Transverse colon (tissue), 4 donors: ENCODE measurements around the gene TOP2B. TPM values are rescaled to one million over a fixed set of nuclear protein-coding genes. Genes with fewer than 3 reads are reported as not detected.

Experiments
- DNase-seq: peaks from one replicate; pipeline ENCODE4 v3.0.0-alpha.2; 2019
- H3K27ac ChIP-seq, 4 donors: fragments of 200-600 bp; sonication (generic); 2 replicates each; pipeline ENCODE4 v1.5.1; 2016 to 2018; ENCODE audit warnings: inconsistent platforms in 4 of 4
- H3K27me3 ChIP-seq: fragments of 200-600 bp; sonication (generic); 2 replicates; pipeline ENCODE4 v1.5.1; 2017; ENCODE audit warnings: inconsistent platforms
- H3K36me3 ChIP-seq, 4 donors: fragments of 200-600 bp; sonication (generic); 2 replicates each; pipeline ENCODE4 v1.5.1; 2017 to 2019; ENCODE audit warnings: inconsistent platforms in 4 of 4
- H3K4me1 ChIP-seq, 4 donors: fragments of 200-600 bp; sonication (generic); 2 replicates each; pipeline ENCODE4 v1.5.1; 2017 to 2020; ENCODE audit warnings: inconsistent platforms in 4 of 4
- H3K4me3 ChIP-seq, 4 donors: fragments of 200-600 bp; sonication (generic); 1 replicate in 1 of 4; 2 replicates in 3 of 4; pipeline versions ENCODE4 v1.5.1 to v1.6.1; 2017 to 2019; ENCODE audit warnings: inconsistent platforms in 4 of 4
- H3K9me3 ChIP-seq, 2 donors: fragments of 200-600 bp; sonication (generic); 2 replicates each; pipeline ENCODE4 v1.5.1; 2017 to 2019; ENCODE audit warnings: inconsistent platforms in 2 of 2
- EP300 ChIP-seq: sonication (generic); formaldehyde crosslinking; IDR thresholded peaks from one replicate; pipeline ENCODE4 v1.6.1; 2017; ENCODE audit warnings: antibody characterized with exemption, low read depth
- POLR2A ChIP-seq: fragments of 450-650 bp; IDR thresholded peaks from one replicate; pipeline ENCODE4 v1.6.1; 2016; ENCODE audit warnings: antibody characterized with exemption, mild to moderate bottlenecking, moderate library complexity
- POLR2AphosphoS5 ChIP-seq, 3 donors: sonication (generic); formaldehyde crosslinking; IDR thresholded peaks; one replicate each; pipeline ENCODE4 v1.6.1; 2016; ENCODE audit warnings: antibody characterized with exemption in 3 of 3
- WGBS, 2 donors: methylation state at CpG; one replicate each; pipeline ENCODE4 v1.1.5; 2018; ENCODE audit warnings: low coverage in 1 of 2; 5-methylcytosine and 5-hydroxymethylcytosine counted together
- in situ Hi-C, 4 donors: fragments of 200-750 bp; cut with MboI; loops; one replicate each; pipeline versions ENCODE4 v1.15.0 to v1.15.1; 2017; ENCODE audit warnings: low sequenced_read_pairs in 3 of 4, low pct_ligation_motif_present in 1 of 4, low pct_unique_long_range_greater_than_20kb in 1 of 4
- intact Hi-C: fragments of 100-400 bp; cut with DNase I; formaldehyde crosslinking; loops from one replicate; pipeline ENCODE4 v1.15.1; 2023; ENCODE audit warnings: low total_unique reads
- total RNA-seq, 4 donors: library from RNA; depleted of rRNA; stranded (reverse); fragments of >200 nt; gene quantifications; one replicate each; pipeline ENCODE4 v1.1.0, GENCODE V29; 2016
- TF ChIP-seq, protein P1 (sequence below), 5 experiments: fragments of 200-600 bp in 3 of 5; fragments of 450-650 bp in 2 of 5; sonication (generic) in 3 of 5; IDR thresholded peaks; 1 replicate in 2 of 5; 2 replicates in 3 of 5; pipeline ENCODE4 v1.5.1; 2016 to 2017; ENCODE audit warnings: antibody characterized with exemption in 5 of 5, inconsistent platforms in 3 of 5, mild to moderate bottlenecking in 2 of 5, moderate library complexity in 1 of 5

The TOP2B gene
- total RNA-seq, 4 donors from 2014 or later: 37.4 to 104 (median 71.5) TPM

DNA sequence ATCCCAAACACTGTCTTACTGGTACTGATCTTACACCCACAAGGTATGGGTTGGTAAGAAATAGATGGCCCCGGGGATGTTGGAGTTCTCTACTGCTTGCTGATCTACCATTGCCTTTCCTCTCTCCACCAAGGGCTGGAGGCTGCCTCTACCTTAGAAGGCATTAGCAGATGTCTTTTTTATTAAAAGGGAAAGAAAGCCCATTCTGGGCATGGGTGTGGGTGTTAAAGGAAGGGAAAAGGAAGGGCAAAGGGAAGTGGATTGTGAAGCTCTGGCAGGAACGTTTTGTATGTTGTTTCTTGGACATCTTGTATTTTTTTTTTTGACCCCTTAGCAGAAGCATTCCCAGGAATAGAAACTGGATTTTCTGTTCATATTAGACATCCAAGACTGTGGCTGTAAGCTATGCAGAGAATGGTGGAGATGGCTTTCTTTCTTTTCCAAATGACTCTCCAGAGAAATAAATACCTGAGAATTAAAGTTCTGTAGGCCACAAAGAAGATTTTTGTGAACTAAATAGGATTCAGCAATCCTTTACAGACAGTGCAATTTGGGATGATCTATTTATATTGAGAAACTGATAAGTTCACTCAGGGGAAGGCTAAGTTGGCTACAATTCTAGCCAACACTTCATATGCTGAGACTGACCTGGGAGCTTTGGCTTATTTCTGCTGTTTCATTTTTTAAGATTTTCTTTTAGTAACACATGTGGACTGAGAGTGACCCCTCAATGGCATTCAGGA, 108.8 kb downstream of the TOP2B start:
- H3K27me3 ChIP-seq: no peaks in the 10 kb centered on the region
- H3K4me3 ChIP-seq: no peak overlapping the region
- H3K27ac ChIP-seq: no peak overlapping the region
- in situ Hi-C loops: no loop called here
- no peaks in the 10 kb centered on the region for H3K9me3 ChIP-seq
- no peaks in the 10 kb centered on the region for H3K36me3 ChIP-seq
- intact Hi-C loops: no loop called here
- no peak for DNase-seq
- peaks cover 0 to 4% (median 0%) of the 10 kb centered on the region in 4 donors for H3K4me1 ChIP-seq
- WGBS, 2 donors: 53 to 59% methylated on average over 2 of the region's 2 CpGs
- TF ChIP-seq POLR2A (no peak), EP300 (no peak), POLR2AphosphoS5 (IDR thresholded peaks at IDR 0.05) (no peak)
- TF ChIP-seq, protein P1, sequence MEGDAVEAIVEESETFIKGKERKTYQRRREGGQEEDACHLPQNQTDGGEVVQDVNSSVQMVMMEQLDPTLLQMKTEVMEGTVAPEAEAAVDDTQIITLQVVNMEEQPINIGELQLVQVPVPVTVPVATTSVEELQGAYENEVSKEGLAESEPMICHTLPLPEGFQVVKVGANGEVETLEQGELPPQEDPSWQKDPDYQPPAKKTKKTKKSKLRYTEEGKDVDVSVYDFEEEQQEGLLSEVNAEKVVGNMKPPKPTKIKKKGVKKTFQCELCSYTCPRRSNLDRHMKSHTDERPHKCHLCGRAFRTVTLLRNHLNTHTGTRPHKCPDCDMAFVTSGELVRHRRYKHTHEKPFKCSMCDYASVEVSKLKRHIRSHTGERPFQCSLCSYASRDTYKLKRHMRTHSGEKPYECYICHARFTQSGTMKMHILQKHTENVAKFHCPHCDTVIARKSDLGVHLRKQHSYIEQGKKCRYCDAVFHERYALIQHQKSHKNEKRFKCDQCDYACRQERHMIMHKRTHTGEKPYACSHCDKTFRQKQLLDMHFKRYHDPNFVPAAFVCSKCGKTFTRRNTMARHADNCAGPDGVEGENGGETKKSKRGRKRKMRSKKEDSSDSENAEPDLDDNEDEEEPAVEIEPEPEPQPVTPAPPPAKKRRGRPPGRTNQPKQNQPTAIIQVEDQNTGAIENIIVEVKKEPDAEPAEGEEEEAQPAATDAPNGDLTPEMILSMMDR (IDR thresholded peaks at IDR 0.05): no peak

DNA sequence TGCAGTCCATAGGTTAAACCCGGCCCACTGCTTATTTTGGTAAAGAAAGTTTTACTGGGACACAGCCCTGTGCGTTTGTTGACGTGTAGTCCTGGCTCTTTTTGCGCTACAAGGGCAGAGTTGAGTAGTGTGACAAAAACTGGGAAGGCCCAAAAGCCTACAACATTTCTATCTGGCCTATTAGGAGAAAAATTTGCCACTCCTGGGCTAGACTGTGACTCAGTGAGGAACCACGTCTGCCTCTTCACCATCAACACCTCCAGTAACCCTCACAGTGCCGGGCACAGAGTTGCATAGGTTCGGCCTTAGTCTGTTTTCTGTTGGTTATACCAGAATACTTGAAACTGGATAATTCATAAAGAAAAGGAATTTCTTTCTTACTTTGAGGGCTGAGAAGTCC, 110.3 kb downstream of the TOP2B start:
- TF ChIP-seq EP300 (no peak), POLR2AphosphoS5 (IDR thresholded peaks at IDR 0.05) (no peak), POLR2A (no peak)
- TF ChIP-seq, protein P1 (IDR thresholded peaks at IDR 0.05): no peak
- intact Hi-C loops (no loop called here), in situ Hi-C loops (no loop called here)
- Histone ChIP-seq H3K4me1 (peaks cover 0 to 4% (median 0%) of the 10 kb centered on the region in 4 donors), H3K9me3 (no peaks in the 10 kb centered on the region), H3K36me3 (no peaks in the 10 kb centered on the region), H3K4me3 (no peak overlapping the region), H3K27me3 (no peaks in the 10 kb centered on the region), H3K27ac (no peak overlapping the region)
- no peak for DNase-seq
- 89 to 90% methylated on average over 7 of the region's 7 CpGs for WGBS, 2 donors

- intact Hi-C loops: no loop called here
- TF ChIP-seq POLR2AphosphoS5 (IDR thresholded peaks at IDR 0.05) (no peak), POLR2A (no peak), EP300 (no peak)
- TF ChIP-seq, protein P1 (IDR thresholded peaks at IDR 0.05): no peak
- no peak for DNase-seq
- Histone ChIP-seq H3K27me3 (no peaks in the 10 kb centered on the region), H3K4me1 (peaks cover 0 to under 1% (median 0%) of the 10 kb centered on the region in 4 donors), H3K9me3 (no peaks in the 10 kb centered on the region), H3K4me3 (no peak overlapping the region), H3K27ac (no peak overlapping the region), H3K36me3 (no peaks in the 10 kb centered on the region)
- in situ Hi-C loops: no loop called here
- 93 to 100% methylated on average over 2 to 3 of the region's 3 CpGs for WGBS, 2 donors
Observed at GRCh38 chr3:25552251-25552650, 112.5 kb downstream of the TOP2B start.

DNA sequence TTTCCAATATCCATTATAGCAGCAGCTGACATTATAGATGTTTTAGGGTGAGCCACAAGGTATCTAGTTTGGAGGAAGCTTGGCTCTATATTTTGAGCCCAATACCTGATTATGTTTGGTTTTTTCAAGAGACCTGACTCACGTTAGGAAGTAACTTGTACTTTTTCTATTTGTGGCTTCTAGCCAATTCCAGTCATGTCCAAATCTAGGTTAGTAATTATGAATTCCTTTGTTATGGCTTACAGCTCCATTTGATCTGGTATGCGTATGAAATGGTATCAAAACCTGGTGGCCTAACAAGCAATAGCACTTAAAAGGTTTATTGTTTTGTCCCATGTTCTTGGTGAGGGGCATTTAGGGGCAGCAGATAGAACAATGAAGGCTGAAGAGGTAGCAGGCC, 115.9 kb downstream of the TOP2B start:
- no peak for DNase-seq
- Histone ChIP-seq H3K27ac (no peak overlapping the region), H3K9me3 (no peaks in the 10 kb centered on the region), H3K4me3 (no peak overlapping the region), H3K27me3 (no peaks in the 10 kb centered on the region), H3K4me1 (no peaks in the 10 kb centered on the region), H3K36me3 (no peaks in the 10 kb centered on the region)
- in situ Hi-C loops: no loop called here
- TF ChIP-seq, protein P1 (IDR thresholded peaks at IDR 0.05): no peak
- intact Hi-C loops: no loop called here
- 69% methylated on average over 2 of the region's 2 CpGs; no CpG with 5 or more reads in 1 of the 2 donors for WGBS, 2 donors
